ENCODE data around the gene AMIGO3. TPM values are rescaled to one million over a fixed set of nuclear protein-coding genes. Genes with fewer than 3 reads are reported as not detected.

Gene AMIGO3
- polyA plus RNA-seq, 1 of the 3 experiments (the other 2 are of a cell fraction) = 1.1 TPM

GRCh38 chr3:49705390-49705960, 14.0 kb downstream of the AMIGO3 start:
- no peaks in the 10 kb centered on the region for H3K79me2 ChIP-seq (ENCODE audit: insufficient read depth)
- no peaks in the 10 kb centered on the region for H3K4me1 ChIP-seq (ENCODE audit: control insufficient read depth in 1 of 2, insufficient read depth in 2 of 2, low read depth in 1 of 2, low read length in 1 of 2)
- ChIA-PET CTCF (interaction anchor here (1.5 to 8.1 kb wide), 2 partner anchors 9 to 13 kb away, joined by 3 to 76 read pairs; partner anchors contain the start of gene AMIGO3), POLR2A (no interaction called here)
- no peak overlapping the region for H3K4me2 ChIP-seq
- peaks cover 0 to 18% of the 10 kb centered on the region in 2 experiments for H3K36me3 ChIP-seq (replicated peaks in 1 of 2; ENCODE audit: control insufficient read depth in 1 of 2, insufficient read depth in 2 of 2, low read length in 1 of 2)
- no peak overlapping the region for H3K27ac ChIP-seq (ENCODE audit: low read depth in 2 of 2, low read length in 1 of 2)
- H3K9me2 ChIP-seq = no peaks in the 10 kb centered on the region
- DNase-seq = no peak
- H3K9me3 ChIP-seq = no peaks in the 10 kb centered on the region
- H4K20me1 ChIP-seq (ENCODE audit: insufficient read depth) = no peaks in the 10 kb centered on the region
- H3K4me3 ChIP-seq (ENCODE audit: low read depth in 2 of 2, low read length in 1 of 2) = no peak overlapping the region
- TF ChIP-seq EP300 (IDR thresholded peaks at IDR 0.05; ENCODE audit: borderline replicate concordance in 1 of 2, low read depth in 1 of 2, low read length in 1 of 2) (no peak), RFX5 (IDR thresholded peaks at IDR 0.05; ENCODE audit: low read length) (no peak), ZBTB33 (IDR thresholded peaks at IDR 0.05; ENCODE audit: borderline replicate concordance, low read depth) (no peak), POLR2AphosphoS5 (IDR thresholded peaks at IDR 0.05; ENCODE audit: low read depth, low read length) (no peak), GATA2 (CRISPR knock-in tag; IDR thresholded peaks at IDR 0.05) (no peak), NRF1 (IDR thresholded peaks at IDR 0.05; ENCODE audit: low read depth, low read length) (no peak), PBX3 (IDR thresholded peaks at IDR 0.05) (no peak), MEF2A (IDR thresholded peaks at IDR 0.05; ENCODE audit: borderline replicate concordance, low read depth) (no peak), IRF3 (IDR thresholded peaks at IDR 0.05; ENCODE audit: low read depth, low read length) (no peak), RXRA (IDR thresholded peaks at IDR 0.05; ENCODE audit: borderline replicate concordance, low read depth) (no peak), FOXJ3 (CRISPR knock-in tag; IDR thresholded peaks at IDR 0.05) (no peak), GABPA (IDR thresholded peaks at IDR 0.05; ENCODE audit: low read depth) (no peak), TAF1 (IDR thresholded peaks at IDR 0.05; ENCODE audit: borderline replicate concordance, low read depth, low read length) (no peak), JUND (IDR thresholded peaks at IDR 0.05) (no peak), MAX (IDR thresholded peaks at IDR 0.05; ENCODE audit: low read depth) (no peak), USF1 (IDR thresholded peaks at IDR 0.05; ENCODE audit: borderline replicate concordance, low read depth) (no peak), TEAD4 (IDR thresholded peaks at IDR 0.05; ENCODE audit: borderline replicate concordance, insufficient read depth) (no peak), CTCF (IDR thresholded peaks at IDR 0.05) (no peak), EZH2phosphoT487 (IDR thresholded peaks at IDR 0.05; ENCODE audit: borderline replicate concordance, low read depth) (no peak)
- H3F3A ChIP-seq (replicated peaks; ENCODE audit: insufficient read depth) = no peaks in the 10 kb centered on the region
- no peak overlapping the region for H2AFZ ChIP-seq (ENCODE audit: low read depth)
- no peaks in the 10 kb centered on the region for H3K27me3 ChIP-seq (ENCODE audit: insufficient read depth)
- WGBS (ENCODE audit: low lambda C conversion rate) = 96% methylated on average over 5 of the region's 17 CpGs
- no peak overlapping the region for H3K9ac ChIP-seq
